Endothelial cell of umbilical vein (primary cell): ENCODE measurements around the gene TAS2R13.

ENCODE experiments used
- CTCF ChIP-seq, 2 donors: IDR thresholded peaks; 1 replicate in 1 of 2; 2 replicates in 1 of 2; pipeline ENCODE4 v1.5.1; 2011; ENCODE audit warnings: low read length in 2 of 2, mild to moderate bottlenecking in 2 of 2, moderate library complexity in 2 of 2, control low read depth in 1 of 2, inconsistent platforms in 1 of 2, low read depth in 1 of 2; ENCODE audit not compliant: insufficient read depth in 1 of 2; ENCODE audit errors: extremely low read depth in 1 of 2
- EZH2 ChIP-seq: IDR thresholded peaks from 2 replicates; pipeline ENCODE4 v1.6.1; 2012; ENCODE audit warnings: borderline replicate concordance, low read depth, mild to moderate bottlenecking, moderate library complexity, low read length, inconsistent platforms; ENCODE audit not compliant: severe bottlenecking
- FOS ChIP-seq: IDR thresholded peaks from 2 replicates; pipeline ENCODE4 v1.6.1; 2011; ENCODE audit warnings: mild to moderate bottlenecking, low read length, moderate library complexity, borderline replicate concordance; ENCODE audit not compliant: insufficient read depth
- JUN ChIP-seq: IDR thresholded peaks from 2 replicates; pipeline ENCODE4 v1.6.1; 2011; ENCODE audit warnings: borderline replicate concordance, low read depth; ENCODE audit not compliant: insufficient read length, insufficient read depth
- MAX ChIP-seq: IDR thresholded peaks from 2 replicates; pipeline ENCODE4 v1.6.1; 2011; ENCODE audit not compliant: insufficient read depth, insufficient read length
- POLR2A ChIP-seq: IDR thresholded peaks from 2 replicates; pipeline ENCODE4 v1.6.1; 2012; ENCODE audit warnings: low read depth, mild to moderate bottlenecking, control low read depth, low read length
- POLR2AphosphoS5 ChIP-seq: IDR thresholded peaks from 2 replicates; pipeline ENCODE4 v1.6.1; 2012; ENCODE audit warnings: low read depth, mild to moderate bottlenecking, control low read depth, low read length, moderate library complexity; ENCODE audit not compliant: insufficient read depth

- TF ChIP-seq POLR2A (no peak), CTCF (IDR thresholded peaks at IDR 0.05; ENCODE audit: extremely low read depth in 1 of 2, insufficient read depth in 1 of 2, low read depth in 1 of 2, low read length in 2 of 2) (no peak), EZH2 (no peak), POLR2AphosphoS5 (no peak), JUN (no peak), FOS (no peak), MAX (no peak)
These were observed at the start of gene TAS2R13 for GRCh38 chr12:10909462-10909861.
